HG03280 (cell line): ENCODE data around the gene HSPB1.
"Not testable (repeated sequence)": the region's sequence is repeated elsewhere in the genome, so short reads cannot be mapped to it uniquely, and the experiment has no call there.

Experiments
- ATAC-seq: cut with Tn5 transposase; IDR thresholded peaks from one replicate; pipeline ENCODE4 v1.9.1; 2021; ENCODE audit warnings: mild to moderate bottlenecking, moderate library complexity; ENCODE audit not compliant: unreplicated experiment

Gene HSPB1

DNA sequence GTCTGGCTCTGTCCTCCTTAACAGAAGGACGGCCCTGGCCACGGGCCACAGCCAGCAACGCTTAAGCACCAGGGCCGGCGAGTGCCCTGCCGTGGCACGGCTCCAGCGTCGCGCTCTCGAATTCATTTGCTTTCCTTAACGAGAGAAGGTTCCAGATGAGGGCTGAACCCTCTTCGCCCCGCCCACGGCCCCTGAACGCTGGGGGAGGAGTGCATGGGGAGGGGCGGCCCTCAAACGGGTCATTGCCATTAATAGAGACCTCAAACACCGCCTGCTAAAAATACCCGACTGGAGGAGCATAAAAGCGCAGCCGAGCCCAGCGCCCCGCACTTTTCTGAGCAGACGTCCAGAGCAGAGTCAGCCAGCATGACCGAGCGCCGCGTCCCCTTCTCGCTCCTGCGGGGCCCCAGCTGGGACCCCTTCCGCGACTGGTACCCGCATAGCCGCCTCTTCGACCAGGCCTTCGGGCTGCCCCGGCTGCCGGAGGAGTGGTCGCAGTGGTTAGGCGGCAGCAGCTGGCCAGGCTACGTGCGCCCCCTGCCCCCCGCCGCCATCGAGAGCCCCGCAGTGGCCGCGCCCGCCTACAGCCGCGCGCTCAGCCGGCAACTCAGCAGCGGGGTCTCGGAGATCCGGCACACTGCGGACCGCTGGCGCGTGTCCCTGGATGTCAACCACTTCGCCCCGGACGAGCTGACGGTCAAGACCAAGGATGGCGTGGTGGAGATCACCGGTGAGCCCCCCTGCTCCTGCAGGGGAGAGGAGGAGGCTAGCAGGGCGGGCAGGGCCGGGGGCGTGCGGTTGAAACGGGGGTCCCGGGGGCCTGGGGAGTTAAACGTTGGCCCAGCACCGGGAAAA is at the start of gene HSPB1:
Gene HSPB1, plus strand, starts transcription at position 327 of the 855 bp plus-strand sequence. Its CDS starts 40 bp downstream, at position 367.
- peak; percentile 57 for ATAC-seq

DNA sequence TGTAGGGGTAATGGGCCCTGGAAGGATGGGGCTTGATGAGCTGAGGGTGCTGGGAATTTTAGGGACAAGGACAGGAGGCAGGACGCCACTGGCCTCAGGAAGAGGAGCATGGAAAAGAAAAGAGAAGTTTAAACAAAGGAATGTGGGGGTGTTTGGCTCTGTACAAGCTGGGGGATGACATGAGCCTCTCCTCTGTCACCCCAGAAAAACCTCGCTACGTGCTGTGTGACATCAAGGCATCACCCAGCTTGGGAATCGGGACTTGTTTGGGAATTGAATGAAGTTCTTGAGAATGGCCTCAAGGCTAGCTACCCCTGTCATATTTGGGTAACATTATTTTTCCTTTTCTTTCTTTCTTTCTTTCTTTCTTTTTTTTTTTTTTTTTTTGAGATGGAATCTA is 47.7 kb upstream of the HSPB1 start:
- no peak for ATAC-seq

DNA sequence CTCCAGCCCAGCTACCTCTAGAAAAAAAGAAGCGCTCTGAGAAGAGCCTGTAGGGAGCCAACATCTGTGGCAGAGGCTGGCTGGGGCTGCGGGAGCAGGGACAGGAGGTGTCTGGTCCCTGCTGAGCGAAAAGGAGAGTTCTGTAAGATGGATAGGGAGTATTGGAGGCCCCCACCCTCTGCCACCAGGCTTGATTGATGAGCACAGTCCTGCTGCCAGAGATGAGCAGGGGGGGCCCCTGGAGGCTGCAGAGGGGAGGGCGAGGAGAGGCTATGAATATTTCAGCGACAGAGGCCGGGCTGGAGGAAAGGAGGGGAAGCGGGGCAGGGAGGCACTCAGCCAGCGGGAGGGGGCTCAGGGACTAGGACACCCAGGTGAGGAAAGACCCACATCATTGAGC is 44.5 kb upstream of the HSPB1 start:
- ATAC-seq = no peak

DNA sequence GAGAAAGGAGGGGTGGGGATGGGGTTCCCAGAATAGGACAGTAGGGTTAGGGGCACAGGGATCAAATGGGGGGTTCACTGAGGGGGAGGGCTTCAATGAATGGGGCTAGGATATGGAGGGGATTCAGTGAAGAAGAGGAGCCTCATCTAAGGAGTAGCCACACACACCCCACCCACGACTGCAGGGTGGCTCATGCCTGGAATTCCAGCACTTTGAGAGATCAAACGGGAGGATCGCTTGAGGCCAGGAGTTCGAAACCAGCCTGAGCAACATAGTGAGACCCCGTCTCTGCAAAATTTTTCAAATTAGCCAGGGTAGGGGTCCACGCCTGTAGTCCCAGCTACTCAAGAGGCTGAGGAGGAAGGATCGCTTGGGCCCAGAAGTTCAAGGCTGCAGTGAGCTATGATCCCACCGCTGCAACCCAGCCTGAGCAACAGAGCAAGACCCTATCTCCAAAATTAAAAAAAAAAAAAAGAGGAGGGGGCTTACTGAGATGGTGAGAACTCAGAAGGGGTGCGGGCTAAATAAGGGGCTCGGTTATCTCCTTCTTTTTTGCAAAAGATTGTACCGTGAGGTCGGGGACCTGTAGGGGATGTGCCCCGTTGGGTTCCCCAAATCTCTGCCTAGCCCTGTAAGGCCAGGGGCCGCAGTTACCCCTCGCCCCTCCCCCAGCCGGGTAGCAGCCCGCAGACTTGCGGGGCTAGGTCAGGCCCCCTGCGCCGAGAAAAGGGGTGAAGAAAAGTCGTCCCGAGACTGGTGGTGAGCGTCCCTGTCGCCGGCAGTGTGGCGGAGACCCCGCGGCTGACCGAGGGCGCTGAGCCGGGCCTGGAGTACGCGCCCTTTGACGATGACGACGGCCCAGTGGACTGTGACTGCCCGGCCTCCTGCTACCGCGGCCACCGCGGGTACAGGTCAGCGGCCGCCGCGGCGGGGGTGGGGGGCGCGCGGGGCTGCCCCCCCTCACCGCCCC is 43.1 kb upstream of the HSPB1 start:
- ATAC-seq = no peak

DNA sequence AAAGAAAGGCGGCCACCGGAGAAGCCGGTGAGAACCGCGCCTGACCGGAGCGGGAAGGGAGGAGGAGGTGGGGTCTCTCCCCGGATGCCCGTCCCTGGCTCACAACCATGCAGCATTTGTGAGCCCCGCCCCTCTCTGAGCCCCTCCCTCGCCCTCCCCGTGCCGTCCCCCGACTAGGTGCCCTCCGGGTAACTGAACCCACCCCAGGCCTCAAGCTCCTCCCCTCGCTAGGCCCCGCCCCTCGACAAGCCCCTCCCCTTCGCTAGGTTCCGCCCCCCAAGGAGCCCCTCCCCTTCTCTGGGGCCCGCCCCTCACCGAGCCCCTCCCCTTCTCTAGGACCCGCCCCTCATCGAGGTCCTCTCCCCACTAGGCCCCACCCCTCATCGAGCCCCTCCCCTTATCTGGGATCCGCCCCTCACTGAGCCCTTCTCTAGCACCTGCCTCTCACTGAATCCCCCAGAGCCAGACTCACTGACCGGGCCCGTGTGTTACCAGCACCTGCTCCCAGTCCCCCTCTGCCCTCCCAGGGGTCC is 42.2 kb upstream of the HSPB1 start:
- ATAC-seq = no peak

DNA sequence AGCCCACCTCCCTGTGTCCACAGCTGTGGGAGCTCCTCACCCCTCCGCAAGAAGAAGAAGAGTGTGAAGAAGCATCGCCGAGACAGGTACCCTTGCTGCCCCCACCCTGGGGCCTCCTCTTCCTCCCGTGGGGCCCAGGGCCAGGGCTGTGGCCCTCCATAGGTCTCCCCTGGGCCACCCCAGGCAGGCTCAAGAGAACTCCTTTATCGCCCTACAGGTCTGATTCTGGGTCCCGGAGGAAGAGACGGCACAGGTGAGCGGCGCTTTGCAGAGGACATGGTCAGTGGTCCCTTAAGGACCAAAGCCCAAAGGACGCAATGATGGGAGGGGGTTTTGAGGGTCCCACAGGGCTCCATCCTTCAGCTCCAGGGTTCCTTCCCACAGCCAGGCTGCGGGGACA is 41.1 kb upstream of the HSPB1 start:
- ATAC-seq = no peak

DNA sequence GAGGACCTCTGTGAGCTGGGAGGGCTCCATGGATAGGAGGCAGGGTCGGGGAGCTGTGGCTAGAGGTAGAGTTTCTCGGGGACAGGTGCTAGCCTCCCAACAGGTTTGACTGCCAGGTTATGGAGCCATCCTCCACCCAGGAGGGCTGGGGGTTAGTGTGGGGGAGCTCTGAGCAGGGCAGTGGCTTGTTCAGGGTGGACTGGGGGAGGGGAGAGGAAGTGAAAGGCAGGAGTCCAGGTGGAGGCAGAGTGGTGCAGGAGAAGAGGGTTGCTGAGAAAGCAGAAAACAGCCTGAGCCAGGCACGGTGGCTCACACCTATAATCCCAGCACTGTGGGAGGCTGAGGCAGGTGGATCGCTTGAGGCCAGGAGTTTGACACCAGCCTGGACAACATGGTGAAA is 40.5 kb upstream of the HSPB1 start:
- no peak for ATAC-seq

DNA sequence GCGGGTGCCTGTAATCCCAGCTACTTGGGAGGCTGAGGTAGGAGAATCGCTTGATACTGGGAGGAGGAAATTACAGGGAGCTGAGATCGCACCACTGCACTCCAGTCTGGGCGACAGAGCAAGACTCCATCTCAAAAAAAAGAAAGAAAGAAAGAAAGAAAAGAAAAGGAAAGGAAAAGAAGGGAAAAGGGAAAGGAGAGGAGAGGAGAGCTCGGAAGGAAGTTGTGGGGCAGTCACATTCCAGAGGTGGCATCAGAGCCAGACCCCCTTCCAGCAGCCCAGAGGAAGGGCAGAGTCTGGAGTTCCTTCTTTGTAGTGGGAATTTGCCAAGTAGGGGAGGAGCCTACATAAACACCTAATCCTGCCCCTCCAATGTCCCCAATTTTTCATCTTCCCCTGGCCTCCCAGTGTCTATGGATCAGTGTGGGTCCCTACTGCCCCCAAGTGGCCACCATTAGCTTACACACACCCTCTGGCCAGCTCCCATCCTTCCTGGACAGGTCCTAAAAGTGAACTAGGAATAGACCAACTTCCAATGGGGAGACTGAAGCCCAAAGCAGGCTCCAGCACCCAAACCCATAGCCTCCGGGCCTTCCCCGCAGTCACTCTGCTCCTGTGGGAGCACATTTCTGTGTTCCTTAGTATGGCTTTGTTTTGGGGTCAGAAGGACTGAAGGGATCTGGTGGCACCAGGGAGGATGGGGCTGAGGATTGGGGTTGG is 39.6 kb upstream of the HSPB1 start:
- no peak for ATAC-seq

DNA sequence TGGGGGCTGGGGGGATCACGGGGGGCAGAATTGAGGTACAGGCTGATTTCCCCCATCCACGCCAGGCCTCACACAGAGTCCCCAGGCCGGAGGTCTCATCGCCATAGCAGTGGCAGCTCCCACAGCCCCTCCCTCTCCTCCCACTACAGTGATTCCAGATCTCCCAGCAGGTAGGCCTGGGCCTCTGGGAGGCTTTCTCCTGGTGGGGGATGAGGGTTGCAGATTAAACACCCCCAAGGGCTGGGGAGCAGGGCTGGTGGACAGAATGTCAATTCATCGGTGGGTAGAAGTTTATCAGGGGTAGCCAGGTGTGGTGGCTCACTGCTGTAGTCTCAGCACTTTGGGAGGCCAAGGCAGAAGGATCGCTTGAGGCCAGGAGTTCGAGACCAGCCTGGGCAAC is 37.2 kb upstream of the HSPB1 start:
- ATAC-seq = no peak

DNA sequence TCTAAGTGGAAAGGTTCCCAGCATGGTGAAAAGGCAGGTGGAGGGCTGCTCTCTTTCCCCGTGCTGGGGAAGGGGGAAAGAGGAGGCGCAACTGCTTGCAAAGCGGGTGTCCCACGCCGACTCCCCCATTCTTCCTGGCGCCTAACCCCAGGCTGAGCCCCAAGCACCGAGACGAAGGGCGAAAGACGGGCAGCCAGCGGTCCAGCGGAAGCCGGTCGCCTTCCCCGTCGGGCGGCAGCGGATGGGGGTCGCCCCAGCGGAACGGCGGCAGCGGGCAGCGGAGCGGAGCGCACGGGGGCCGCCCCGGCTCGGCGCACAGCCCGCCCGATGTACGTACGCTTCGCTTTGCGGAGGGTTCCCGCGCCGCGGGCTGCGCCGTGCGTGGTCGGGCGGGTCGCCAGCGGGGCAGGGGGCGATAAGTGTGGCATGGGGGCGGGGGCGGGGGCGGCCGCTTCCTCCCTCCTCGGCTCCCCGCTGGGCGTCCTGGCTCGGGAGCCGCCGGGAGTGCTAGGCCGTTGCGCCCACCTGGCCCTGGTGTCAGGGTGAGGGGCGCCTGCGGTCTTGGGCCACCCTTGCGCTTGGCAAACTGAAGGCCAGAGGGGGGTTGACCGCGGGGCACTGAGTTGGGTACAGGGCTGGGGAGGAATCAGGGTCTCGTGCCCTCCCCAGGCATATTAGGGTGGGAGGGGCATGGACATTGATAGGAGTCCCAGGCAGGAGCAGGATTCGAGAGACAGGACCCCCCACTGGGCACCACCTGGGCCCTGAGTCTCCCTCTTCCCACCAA is 35.2 kb upstream of the HSPB1 start:
- ATAC-seq = no peak

DNA sequence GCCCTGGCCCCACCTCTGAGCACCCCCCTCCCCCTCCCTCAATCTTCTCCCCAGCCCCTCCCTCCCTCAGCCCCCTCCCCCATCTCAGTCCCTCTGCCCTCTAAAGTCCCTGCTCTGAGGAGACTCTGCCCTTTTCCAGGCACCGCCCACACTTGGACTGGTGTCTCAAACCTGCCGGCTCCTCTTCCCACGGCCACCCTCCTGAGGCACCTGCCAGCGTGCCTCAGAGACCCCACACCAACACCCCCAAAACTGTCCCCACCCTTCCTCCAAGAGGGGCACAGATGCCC is 34.6 kb upstream of the HSPB1 start:
- no peak for ATAC-seq

DNA sequence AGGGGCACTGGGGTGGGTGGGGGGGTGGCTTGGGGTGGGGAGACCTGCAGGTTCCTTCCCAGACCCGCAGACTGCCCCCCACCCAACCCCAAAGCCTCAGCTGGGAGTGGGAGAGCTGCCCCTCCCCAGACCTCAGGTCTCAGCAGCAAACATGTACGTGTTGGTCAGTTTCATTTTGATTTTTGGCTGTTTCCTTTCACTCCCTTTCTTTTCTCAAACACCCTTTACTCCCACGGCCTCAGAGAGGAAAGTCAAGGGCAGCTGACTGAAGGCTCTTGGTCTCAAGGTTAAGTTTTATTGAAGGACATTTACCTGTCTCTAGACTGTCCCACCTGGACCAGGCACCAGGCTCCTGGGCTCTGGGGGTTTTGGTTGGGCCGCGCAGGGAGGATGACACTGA is 34.1 kb upstream of the HSPB1 start:
- ATAC-seq = no peak

DNA sequence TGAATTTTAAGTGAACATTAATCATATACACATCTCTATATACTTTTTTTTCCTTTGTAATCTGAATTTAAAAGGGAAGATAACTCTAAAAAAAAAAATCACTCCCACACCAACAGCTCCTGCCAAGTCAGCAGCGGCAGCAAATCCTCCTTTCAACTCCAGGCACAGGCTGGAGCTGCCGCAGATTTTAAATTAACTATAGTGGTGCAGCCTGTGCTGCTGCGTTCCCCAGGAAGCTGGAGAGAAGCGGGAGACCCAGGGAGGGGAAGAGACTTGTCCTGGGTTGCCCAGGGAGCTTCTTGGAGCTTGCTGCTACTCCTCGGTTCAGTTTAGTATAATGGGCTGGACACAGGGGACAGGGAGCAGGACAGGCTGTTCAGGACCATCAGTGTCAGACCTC is 32.6 kb upstream of the HSPB1 start:
- no peak for ATAC-seq

DNA sequence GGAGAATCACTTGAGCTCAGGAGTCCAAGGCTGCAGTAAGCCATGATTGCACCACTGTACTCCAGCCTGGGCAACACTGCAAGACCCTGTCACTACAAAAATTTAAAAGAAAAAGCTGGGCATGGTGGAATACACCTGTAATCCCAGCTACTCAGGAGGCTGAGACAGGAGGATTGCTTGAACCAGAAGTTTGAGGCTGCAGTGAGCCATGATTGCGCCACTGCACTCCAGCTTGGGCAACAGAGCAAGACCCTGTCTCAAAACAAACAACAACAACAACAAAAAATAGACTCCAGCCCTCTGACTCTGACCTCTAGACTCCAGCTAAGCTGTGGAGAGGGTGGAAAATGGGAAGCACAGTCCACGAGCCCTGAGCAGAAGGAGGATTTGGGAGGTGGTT is 31.1 kb upstream of the HSPB1 start:
- ATAC-seq = not testable (repeated sequence)

DNA sequence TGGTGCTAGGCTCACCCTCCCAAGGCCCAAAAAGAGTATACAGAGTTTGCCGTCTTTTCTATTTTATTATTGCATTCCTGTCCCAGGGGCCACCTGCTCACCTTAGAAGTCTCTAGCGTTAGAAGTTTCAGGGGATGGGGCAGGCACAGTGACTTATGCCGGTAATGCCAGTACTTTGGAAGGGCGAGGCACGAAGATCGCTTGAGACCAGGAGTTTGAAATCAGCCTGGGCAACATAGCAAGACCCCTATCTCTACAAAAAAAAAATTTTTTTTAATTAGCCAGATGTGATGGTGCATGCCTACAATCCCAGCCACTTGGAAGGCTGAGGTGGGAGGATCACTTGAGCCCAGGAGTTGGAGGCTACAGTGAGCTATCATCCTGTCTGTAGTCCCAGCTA is 30.3 kb upstream of the HSPB1 start:
- no peak for ATAC-seq

DNA sequence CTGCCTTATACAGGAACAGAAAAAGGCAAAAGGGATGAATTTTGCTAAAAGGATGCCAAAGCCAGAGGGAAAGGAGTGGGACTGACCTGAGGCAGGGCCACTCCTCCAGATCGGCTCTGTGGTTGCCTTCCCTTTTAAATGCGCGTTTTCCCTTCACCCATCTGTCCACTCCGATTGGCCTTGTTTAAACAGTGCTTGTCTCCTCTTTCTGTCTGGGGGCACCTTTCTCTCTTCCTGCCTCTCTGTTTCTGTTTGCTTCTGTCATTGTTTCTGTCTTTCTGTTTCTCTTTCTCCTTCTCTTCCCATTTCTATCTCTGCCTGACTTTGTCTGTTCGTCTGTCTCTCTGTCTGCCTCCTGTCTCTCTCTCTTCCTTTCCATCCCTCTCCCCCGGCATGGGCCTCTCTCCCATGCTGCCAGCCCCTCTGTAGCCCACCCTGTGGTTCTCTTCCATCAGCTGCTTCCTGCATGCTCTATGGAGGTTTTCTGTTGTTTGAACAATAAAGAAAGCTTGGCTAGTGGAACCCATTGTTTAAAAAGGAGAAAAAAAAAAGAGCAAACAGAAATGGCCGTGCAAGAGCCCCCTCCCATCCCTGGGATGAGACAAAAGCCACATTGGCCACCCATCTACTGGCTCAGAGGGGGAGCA is 29.5 kb upstream of the HSPB1 start:
- ATAC-seq = no peak

DNA sequence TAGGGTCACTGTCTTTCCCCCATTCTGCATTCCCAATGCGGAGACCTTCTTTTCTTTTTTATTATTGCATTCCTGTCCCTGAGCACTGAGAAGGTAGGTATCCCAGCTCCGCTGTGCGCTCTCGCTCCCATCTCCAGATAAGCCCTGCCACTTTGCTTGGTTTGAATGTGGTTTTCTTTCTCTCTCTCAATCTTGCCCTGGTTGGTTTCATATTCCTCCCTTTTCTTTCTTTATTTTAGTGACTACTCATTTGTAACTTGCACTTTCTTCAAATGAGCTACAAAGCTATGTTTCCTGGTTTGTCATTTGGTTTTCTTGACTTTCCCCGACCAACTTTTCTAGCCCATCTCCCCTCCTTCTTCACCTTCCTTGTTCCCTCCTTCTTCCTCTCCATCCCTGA is 29.0 kb upstream of the HSPB1 start:
- no peak for ATAC-seq

DNA sequence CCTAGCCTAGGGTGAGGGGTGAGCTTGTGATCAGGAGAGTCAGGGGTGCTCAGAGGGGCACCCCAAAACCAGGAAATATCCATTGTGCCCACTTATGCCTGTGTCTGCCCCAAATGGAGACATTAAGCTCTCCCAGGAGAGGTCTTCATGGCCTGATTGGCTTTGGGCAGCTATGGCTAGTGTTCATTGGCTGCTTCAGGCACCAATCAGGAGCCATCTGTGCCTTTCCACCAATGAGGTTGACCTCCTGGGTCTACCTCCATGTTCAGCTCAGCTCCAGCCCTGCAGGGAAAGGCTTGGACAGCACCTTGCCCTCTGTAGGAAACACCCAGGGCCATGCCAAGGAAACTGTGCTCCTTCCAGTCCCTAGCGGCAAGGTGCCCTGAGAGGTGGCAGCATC is 23.9 kb upstream of the HSPB1 start:
- no peak for ATAC-seq

DNA sequence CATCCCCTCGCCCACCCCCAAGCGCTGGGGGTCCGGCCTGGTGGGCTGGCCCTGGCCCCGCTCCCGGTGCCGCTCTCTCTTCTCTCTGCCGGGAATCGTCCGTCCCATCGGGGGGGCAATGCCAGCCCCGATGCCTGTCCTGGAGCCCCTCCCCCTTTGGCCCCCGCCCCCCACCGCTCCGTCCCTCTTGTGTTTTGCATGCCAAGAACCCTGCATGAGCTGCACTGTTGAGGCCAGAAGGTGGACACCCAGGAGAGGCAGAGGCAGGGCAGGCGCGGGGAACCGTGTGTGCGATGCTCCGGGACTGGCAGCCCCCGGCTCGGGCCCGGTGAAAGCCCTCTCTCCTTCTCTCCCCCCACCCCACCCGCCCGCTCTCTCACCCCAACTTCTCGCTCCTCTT is 22.1 kb upstream of the HSPB1 start:
- ATAC-seq = no peak
